Measurements from ENCODE around the gene CYP24A1. TPM values are rescaled to one million over a fixed set of nuclear protein-coding genes. Genes with fewer than 3 reads are reported as not detected.

The CYP24A1 gene
- total and polyA plus RNA-seq, 2 of the 8 experiments (the other 6 are each of a cell fraction or from before 2014, with no cell fraction given) = not detected

DNA sequence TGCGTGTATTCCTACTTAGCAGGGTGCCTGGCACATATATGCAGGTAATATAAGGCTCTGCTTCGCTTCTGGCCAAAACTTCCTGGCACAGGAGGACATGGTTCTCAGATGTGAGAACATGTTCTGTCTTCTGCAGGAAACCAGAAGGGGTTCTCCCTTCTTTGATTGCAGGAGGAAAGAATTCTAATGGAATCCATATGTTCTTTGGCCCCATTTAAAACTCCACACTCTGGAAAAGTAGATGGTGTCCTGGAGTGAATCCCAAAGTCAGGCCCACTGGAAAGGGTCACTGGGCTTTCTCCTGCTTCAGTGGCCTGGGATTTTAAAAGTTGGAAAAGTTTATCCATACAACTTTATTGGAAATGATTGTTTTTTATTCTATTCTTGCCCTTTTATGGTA, 16.4 kb upstream of the CYP24A1 start:
- WGBS, 2 experiments (ENCODE audit: extremely low coverage in 1 of 2, insufficient coverage in 1 of 2, insufficient read length in 1 of 2, insufficient replicate concordance in 2 of 2, low coverage in 1 of 2, low lambda C conversion rate in 2 of 2, missing lambda C conversion rate in 1 of 2) = 92% methylated on average over 2 of the region's 2 CpGs; no CpG with 5 or more reads in 1 of the 2 experiments

More for the DNA sequence above, 16.4 kb upstream of the CYP24A1 start:
- Histone ChIP-seq H2BK120ac (replicated peaks; ENCODE audit: low read depth, low read length) (no peak overlapping the region), H4K8ac (ENCODE audit: extremely low read depth, insufficient read depth, low read length) (no peak overlapping the region), H3K4ac (replicated peaks; ENCODE audit: insufficient read length, low read depth, low read length) (no peak overlapping the region), H3K79me1 (ENCODE audit: low read depth, low read length) (no peaks in the 10 kb centered on the region), H3K23me2 (ENCODE audit: low read depth, low read length) (no peaks in the 10 kb centered on the region), H3K18ac (ENCODE audit: extremely low read depth, low read length) (no peak overlapping the region), H3K79me2 (ENCODE audit: control insufficient read depth in 1 of 2, insufficient read depth in 2 of 2, low read length in 2 of 2) (no peaks in the 10 kb centered on the region), H3K9me3 (ENCODE audit: insufficient read depth in 2 of 2, low read depth in 1 of 2, low read length in 1 of 2) (no peaks in the 10 kb centered on the region), H2BK12ac (ENCODE audit: low read depth, low read length) (no peak overlapping the region), H2BK5ac (ENCODE audit: low read depth, low read length) (no peak overlapping the region), H3K14ac (ENCODE audit: insufficient read length) (no peak overlapping the region), H3K36me3 (ENCODE audit: control insufficient read depth in 2 of 4, insufficient read depth in 4 of 4, low read length in 3 of 4) (no peaks in the 10 kb centered on the region), H2BK20ac (ENCODE audit: low read length) (no peak overlapping the region), H3K4me1 (replicated peaks in 1 of 4; ENCODE audit: control insufficient read depth in 3 of 4, insufficient read depth in 4 of 4, low read length in 3 of 4) (no peaks in the 10 kb centered on the region), H3K56ac (replicated peaks; ENCODE audit: insufficient read length, low read depth, low read length) (no peak overlapping the region), H3K23ac (ENCODE audit: insufficient read length) (no peak overlapping the region), H4K91ac (replicated peaks; ENCODE audit: insufficient read length, low read length) (no peak overlapping the region), H3K4me2 (ENCODE audit: insufficient read depth in 1 of 2, low read depth in 2 of 2, low read length in 2 of 2) (no peak overlapping the region), H2AK5ac (ENCODE audit: low read depth, low read length) (no peak overlapping the region), H2AFZ (ENCODE audit: low read length) (no peak overlapping the region), H3K4me3 (ENCODE audit: extremely low read depth in 1 of 4, insufficient read depth in 2 of 4, low read depth in 3 of 4, low read length in 4 of 4) (no peak overlapping the region), H4K5ac (ENCODE audit: insufficient read length, low read depth, low read length) (no peak overlapping the region), H3K27me3 (replicated peaks in 1 of 4; ENCODE audit: control insufficient read depth in 3 of 4, extremely low read depth in 1 of 4, insufficient read depth in 3 of 4, low read length in 3 of 4) (no peaks in the 10 kb centered on the region), H2BK15ac (ENCODE audit: low read length) (no peak overlapping the region), H3K27ac (ENCODE audit: low read depth, low read length) (no peak overlapping the region), H4K20me1 (replicated peaks in 1 of 2; ENCODE audit: control insufficient read depth in 1 of 2, insufficient read depth in 2 of 2, low read length in 2 of 2) (no peaks in the 10 kb centered on the region), H3K9ac (replicated peaks in 1 of 4; ENCODE audit: extremely low read depth in 1 of 4, low read depth in 3 of 4, low read length in 3 of 4) (no peak overlapping the region)
- no peak for TF ChIP-seq KDM5A (IDR thresholded peaks at IDR 0.05; ENCODE audit: low read length)
- no peak for DNase-seq (ENCODE audit: low read depth in 1 of 2, low spot score in 2 of 2)
- CTCF ChIA-PET (ENCODE audit: partially characterized antibody) = interaction anchor here (3.7 to 23.7 kb wide), 2 partner anchors 9 to 92 kb away, joined by 22 to 591 read pairs; no protein-coding TSS in a partner anchor
- FAIRE-seq = no peak
- POLR2A ChIA-PET (ENCODE audit: partially characterized antibody) = no interaction called here
